CD4-positive, alpha-beta T cell treated with Interleukin-2 at 100 ng/mL for 4 hours (primary cell): ENCODE data around the gene MIEN1.
"Not testable (repeated sequence)": the region's sequence is repeated elsewhere in the genome, so short reads cannot be mapped to it uniquely, and the experiment has no call there.

Experiments
- DNase-seq: peaks from one replicate; pipeline ENCODE4 v3.0.0-alpha.2; 2020; ENCODE audit warnings: low spot score

MIEN1 gene

DNA sequence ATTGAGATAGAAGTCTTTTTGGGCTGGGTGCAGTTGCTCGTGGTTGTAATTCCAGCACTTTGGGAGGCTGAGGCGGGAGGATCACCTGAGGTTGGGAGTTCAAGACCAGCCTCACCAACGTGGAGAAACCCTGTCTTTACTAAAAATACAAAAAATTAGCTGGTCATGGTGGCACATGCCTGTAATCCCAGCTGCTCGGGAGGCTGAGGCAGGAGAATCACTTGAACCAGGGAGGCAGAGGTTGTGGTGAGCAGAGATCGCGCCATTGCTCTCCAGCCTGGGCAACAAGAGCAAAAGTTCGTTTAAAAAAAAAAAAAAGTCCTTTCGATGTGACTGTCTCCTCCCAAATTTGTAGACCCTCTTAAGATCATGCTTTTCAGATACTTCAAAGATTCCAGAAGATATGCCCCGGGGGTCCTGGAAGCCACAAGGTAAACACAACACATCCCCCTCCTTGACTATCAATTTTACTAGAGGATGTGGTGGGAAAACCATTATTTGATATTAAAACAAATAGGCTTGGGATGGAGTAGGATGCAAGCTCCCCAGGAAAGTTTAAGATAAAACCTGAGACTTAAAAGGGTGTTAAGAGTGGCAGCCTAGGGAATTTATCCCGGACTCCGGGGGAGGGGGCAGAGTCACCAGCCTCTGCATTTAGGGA, 31.0 kb downstream of the MIEN1 start:
- not testable (repeated sequence) for DNase-seq

DNA sequence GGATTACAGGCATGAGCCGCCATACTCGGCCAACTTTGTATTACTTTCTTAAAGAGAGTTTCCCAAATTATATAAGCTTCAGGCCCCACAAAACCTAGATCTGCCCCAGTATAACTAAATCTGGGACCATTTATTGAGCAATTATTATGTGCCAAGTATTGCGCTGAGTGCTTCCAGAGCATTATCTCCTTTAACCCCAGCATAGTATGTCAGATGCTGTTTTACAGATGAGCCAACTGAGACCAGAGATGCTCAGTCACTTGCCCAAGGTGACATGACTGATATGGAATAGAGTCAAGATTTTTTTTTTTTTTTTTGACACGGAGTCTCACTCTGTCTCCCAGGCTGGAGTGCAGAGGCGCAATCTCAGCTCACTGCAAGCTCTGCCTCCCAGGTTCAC, 32.4 kb downstream of the MIEN1 start:
- no peak for DNase-seq

DNA sequence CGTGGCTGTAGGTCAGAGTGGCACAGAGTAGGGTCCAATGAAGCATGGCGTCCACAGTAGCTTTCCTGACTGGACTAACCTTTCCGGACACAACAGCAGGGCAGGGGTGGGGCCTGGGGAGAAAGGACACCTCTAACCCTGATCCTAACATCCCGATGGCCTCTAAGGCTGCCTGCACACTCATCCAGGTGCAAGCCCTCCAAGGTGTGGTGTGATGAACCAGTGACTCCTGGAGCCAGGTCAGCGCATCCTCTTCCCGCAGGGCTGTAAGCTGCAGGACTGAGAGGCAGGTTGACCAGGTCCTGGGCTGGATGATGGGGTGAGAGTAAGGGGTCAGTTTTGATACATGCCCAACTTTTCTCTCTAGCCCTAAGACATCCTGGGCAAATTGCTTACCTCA, 33.6 kb downstream of the MIEN1 start:
- DNase-seq, result no peak

GRCh38 chr17:39695089-39695474, 35.2 kb downstream of the MIEN1 start:
- no peak for DNase-seq

- no peak for DNase-seq
Observed at GRCh38 chr17:39694593-39694992, 35.7 kb downstream of the MIEN1 start.

DNA sequence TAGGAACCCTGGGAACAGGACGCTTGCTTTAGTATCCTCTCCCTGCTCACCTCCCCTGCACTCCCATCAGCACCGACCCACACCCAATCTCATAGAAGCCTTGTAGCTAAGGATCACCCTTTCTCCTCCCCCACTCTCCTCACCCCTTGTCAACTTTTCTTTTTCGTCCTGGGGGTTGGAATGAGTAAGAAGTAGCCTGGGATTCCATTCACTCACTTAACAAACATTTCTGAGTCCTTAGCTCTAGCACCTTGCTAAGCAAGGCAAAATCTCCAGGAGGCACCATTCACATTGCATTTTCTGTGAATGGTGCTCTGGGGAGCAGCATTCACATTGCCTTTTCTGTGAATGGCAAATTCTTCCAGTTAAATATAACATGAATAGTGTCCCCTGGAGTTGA, 41.4 kb downstream of the MIEN1 start:
- no peak for DNase-seq

- no peak for DNase-seq
Observed at GRCh38 chr17:39688475-39688835, 41.9 kb downstream of the MIEN1 start.

DNA sequence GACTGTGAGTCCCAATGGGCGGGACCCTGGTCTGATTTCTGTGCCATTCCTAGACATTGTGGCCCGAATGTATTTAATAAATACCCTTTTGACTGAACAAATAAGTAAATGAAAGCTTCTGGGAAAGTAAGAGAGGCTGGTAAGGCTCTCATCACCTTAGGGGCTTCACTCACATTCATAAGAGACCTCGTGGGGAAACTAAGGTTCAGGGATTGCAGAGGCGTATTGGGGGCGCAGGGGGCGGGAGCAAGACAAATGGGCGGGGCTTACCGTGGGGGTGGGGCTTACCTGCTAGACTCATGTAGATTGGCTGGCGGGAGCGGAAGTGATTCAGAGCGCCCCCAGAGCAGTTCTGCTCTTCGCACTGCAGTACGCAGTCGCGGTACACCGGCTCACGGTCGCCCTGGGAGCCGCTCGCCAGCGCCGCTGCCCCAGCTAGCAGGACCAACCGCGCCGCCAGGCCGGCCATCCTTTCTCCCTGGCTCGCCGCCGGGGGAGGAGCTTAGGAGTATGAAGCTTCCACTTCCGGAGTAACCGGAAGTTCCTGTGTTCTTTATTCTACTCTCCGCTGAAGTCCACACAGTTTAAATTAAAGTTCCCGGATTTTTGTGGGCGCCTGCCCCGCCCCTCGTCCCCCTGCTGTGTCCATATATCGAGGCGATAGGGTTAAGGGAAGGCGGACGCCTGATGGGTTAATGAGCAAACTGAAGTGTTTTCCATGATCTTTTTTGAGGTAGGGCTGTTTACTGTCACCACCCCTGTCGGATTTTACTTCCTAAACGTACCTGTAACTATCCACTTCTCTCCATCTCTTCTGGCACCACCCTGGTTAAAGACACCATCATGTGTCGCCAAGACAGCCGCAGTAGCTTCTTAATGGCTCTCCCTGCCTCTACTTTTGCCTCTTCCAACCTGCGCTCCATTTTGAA, 42.5 kb downstream of the MIEN1 start, which contains the start of gene PGAP3:
TSS of gene PGAP3 (minus strand) at position 512 of the 929 bp plus-strand sequence. CDS start at position 469, 43 bp downstream.
- peak; percentile 82 for DNase-seq

GRCh38 chr17:39687101-39687545, 43.2 kb downstream of the MIEN1 start:
- DNase-seq, result no peak

DNA sequence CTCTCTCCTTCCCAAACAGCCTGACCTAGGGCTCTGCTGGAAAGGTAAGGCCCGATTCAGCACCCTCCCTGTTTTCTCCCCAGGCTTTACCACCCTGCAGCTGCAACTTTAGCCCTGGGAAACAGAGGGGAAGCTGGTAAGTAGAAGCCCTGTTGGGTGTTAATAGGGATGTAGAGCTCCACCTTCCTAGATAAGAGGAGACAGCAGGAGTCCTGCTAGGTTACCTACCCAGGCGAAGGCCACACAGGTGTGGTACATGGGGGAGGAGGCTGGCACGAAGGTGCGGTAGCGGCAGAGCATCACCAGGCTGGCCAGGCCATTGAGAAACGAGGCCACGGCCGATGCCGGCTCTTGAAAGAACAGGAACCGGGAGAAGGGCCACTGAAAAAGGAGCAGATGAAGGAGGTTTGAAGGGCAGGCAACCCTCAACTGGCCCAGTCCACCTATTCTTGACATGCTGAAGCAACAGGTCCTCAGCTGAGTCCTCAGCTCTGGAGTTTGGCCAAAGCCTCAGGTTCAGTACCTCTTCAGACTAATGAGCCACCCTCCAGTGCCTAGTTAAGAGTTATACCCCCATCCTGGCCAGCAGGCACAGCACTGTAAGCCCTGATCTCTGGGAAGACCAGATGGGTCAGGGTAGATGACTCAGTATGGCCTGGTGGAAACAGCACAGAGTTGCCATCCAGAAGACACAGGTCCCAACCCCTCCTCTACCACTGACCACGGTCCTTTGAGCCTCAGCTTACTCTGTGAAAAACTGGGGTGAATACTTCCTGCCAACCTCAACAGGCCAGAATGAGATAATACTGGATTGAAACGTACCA, 45.8 kb downstream of the MIEN1 start:
- no peak for DNase-seq

DNA sequence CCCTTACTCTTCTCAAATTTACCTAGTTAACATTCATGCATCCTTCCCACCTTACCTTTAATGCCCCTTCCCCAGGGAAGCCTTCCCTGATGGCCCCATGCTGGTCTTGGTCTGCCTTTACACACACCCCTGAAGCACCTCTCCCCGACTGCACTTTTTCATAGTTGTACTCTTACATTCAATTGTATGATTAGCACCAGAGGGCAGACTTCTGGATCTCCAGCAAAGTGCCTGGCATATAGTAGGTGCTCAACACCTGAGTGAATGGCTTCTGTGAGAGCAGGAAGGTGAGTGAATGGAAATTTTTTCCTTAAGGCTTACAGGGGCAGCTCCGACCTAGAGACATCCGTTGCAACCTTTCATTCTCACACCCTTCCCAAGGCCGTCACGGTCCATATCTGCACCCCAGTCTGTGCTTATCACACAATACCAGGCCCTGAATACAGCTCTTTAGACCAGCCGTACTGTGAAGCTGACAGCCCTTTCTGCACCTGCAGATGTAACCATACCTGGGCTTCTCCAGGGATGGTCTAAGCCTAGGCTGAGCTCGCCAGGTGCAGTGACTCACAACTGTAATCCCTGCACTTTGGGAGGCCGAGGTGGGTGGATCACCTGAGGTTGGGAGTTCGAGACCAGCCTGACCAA, 46.9 kb downstream of the MIEN1 start:
- no peak for DNase-seq

DNA sequence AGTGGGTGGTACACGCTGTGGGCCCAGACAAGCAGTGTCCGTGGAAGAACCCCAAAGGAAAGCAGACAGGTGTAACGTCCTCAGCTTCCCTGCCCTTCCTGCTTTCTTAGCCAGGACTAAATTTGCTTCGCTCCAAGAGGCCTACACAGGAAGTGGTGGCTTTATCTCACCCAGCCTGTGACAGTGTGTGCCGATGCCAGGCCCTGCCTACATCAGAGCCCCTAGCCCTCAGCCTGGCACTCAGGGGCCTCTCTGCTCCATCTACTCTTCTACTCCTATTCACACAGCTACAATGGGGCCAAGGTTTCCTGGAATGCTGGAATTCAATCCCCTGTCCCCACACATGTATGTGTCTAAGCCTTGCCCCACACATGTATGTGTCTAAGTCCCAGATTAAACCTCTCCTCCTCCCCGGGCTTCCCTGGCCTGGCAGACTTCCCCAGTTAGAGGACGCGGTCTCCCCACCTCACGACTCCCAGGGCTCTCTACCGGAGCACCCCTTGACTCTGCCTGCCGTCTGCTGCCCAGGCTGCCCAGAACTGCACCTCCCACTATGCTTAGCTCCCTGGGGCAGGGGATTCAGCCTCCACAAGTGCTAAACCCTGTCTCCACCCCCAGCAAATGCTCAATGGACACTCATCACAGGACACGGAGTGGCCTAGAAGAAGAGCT, 50.7 kb downstream of the MIEN1 start:
- peak; percentile 54 for DNase-seq
